Measurements from ENCODE around the gene TTC4.

Gene TTC4

GRCh38 chr1:54711536-54711935 is 4.1 kb upstream of the TTC4 start:
- TF ChIP-seq CTCF (IDR thresholded peaks at IDR 0.05; ENCODE audit: poor library complexity, severe bottlenecking), result no peak
- ATAC-seq (ENCODE audit: low read depth), result no peak

GRCh38 chr1:54714881-54715492 is 674 bp upstream of the TTC4 start:
- no peaks in the 10 kb centered on the region for H3K9me3 ChIP-seq (ENCODE audit: severe bottlenecking)
- peak overlapping the region; percentile 77 for H3K4me3 ChIP-seq (ENCODE audit: severe bottlenecking)
- no peak overlapping the region for H3K27ac ChIP-seq (ENCODE audit: poor library complexity, severe bottlenecking)
- no peak for TF ChIP-seq CTCF (IDR thresholded peaks at IDR 0.05; ENCODE audit: poor library complexity, severe bottlenecking)
- no peaks in the 10 kb centered on the region for H3K27me3 ChIP-seq (ENCODE audit: insufficient read depth, poor library complexity, severe bottlenecking)
- ATAC-seq (ENCODE audit: low read depth), result no peak
- peaks cover 34% of the 10 kb centered on the region for H3K36me3 ChIP-seq (ENCODE audit: low read depth)
- H3K4me1 ChIP-seq (ENCODE audit: insufficient read depth, poor library complexity, severe bottlenecking), result peaks cover 3% of the 10 kb centered on the region
- DNase-seq (ENCODE audit: low spot score), result no peak

More at GRCh38 chr1:54711536-54711935, 4.1 kb upstream of the TTC4 start:
- H3K9me3 ChIP-seq (ENCODE audit: severe bottlenecking), result no peaks in the 10 kb centered on the region
- H3K27me3 ChIP-seq (ENCODE audit: insufficient read depth, poor library complexity, severe bottlenecking), result no peaks in the 10 kb centered on the region
- DNase-seq (ENCODE audit: low spot score), result no peak
- no peaks in the 10 kb centered on the region for H3K36me3 ChIP-seq (ENCODE audit: low read depth)
- no peak overlapping the region for H3K27ac ChIP-seq (ENCODE audit: poor library complexity, severe bottlenecking)
- H3K4me1 ChIP-seq (ENCODE audit: insufficient read depth, poor library complexity, severe bottlenecking), result no peaks in the 10 kb centered on the region
- no peak overlapping the region for H3K4me3 ChIP-seq (ENCODE audit: severe bottlenecking)

- H3K4me3 ChIP-seq (ENCODE audit: severe bottlenecking), result peak overlapping the region; percentile 77
- DNase-seq (ENCODE audit: low spot score), result no peak
- peaks cover 3% of the 10 kb centered on the region for H3K4me1 ChIP-seq (ENCODE audit: insufficient read depth, poor library complexity, severe bottlenecking)
- no peaks in the 10 kb centered on the region for H3K27me3 ChIP-seq (ENCODE audit: insufficient read depth, poor library complexity, severe bottlenecking)
- peak overlapping the region; percentile 67 for H3K27ac ChIP-seq (ENCODE audit: poor library complexity, severe bottlenecking)
- peaks cover 49% of the 10 kb centered on the region for H3K36me3 ChIP-seq (ENCODE audit: low read depth)
- no peaks in the 10 kb centered on the region for H3K9me3 ChIP-seq (ENCODE audit: severe bottlenecking)
- no peak for TF ChIP-seq CTCF (IDR thresholded peaks at IDR 0.05; ENCODE audit: poor library complexity, severe bottlenecking)
- ATAC-seq (ENCODE audit: low read depth), result peak; percentile 45; the same call in 1 of the 3 replicates
Measured at GRCh38 chr1:54716299-54717047, 812 bp downstream of the TTC4 start.

GRCh38 chr1:54721719-54722118 is 6.1 kb downstream of the TTC4 start:
- ATAC-seq (ENCODE audit: low read depth), result no peak
- no peaks in the 10 kb centered on the region for H3K27me3 ChIP-seq (ENCODE audit: insufficient read depth, poor library complexity, severe bottlenecking)
- H3K9me3 ChIP-seq (ENCODE audit: severe bottlenecking), result no peaks in the 10 kb centered on the region
- H3K36me3 ChIP-seq (ENCODE audit: low read depth), result peaks cover 99% of the 10 kb centered on the region
- DNase-seq (ENCODE audit: low spot score), result no peak
- no peak overlapping the region for H3K4me3 ChIP-seq (ENCODE audit: severe bottlenecking)
- H3K27ac ChIP-seq (ENCODE audit: poor library complexity, severe bottlenecking), result no peak overlapping the region
- no peak for TF ChIP-seq CTCF (IDR thresholded peaks at IDR 0.05; ENCODE audit: poor library complexity, severe bottlenecking)
- peaks cover 3% of the 10 kb centered on the region for H3K4me1 ChIP-seq (ENCODE audit: insufficient read depth, poor library complexity, severe bottlenecking)

- no peak for ATAC-seq (ENCODE audit: low read depth)
- no peaks in the 10 kb centered on the region for H3K27me3 ChIP-seq (ENCODE audit: insufficient read depth, poor library complexity, severe bottlenecking)
- H3K27ac ChIP-seq (ENCODE audit: poor library complexity, severe bottlenecking), result no peak overlapping the region
- H3K4me1 ChIP-seq (ENCODE audit: insufficient read depth, poor library complexity, severe bottlenecking), result no peaks in the 10 kb centered on the region
- H3K9me3 ChIP-seq (ENCODE audit: severe bottlenecking), result no peaks in the 10 kb centered on the region
- DNase-seq (ENCODE audit: low spot score), result no peak
- peaks cover 87% of the 10 kb centered on the region for H3K36me3 ChIP-seq (ENCODE audit: low read depth)
- TF ChIP-seq CTCF (IDR thresholded peaks at IDR 0.05; ENCODE audit: poor library complexity, severe bottlenecking), result no peak
- H3K4me3 ChIP-seq (ENCODE audit: severe bottlenecking), result no peak overlapping the region
Measured at GRCh38 chr1:54723985-54724384, 8.3 kb downstream of the TTC4 start.
